Amniotic epithelial cell (primary cell): Measurements from ENCODE around the gene HSBP1L1.

Source experiments
- DNase-seq: peaks from one replicate; pipeline ENCODE4 v3.0.0-alpha.2; 2010; ENCODE audit warnings: low read depth

The HSBP1L1 gene

DNA sequence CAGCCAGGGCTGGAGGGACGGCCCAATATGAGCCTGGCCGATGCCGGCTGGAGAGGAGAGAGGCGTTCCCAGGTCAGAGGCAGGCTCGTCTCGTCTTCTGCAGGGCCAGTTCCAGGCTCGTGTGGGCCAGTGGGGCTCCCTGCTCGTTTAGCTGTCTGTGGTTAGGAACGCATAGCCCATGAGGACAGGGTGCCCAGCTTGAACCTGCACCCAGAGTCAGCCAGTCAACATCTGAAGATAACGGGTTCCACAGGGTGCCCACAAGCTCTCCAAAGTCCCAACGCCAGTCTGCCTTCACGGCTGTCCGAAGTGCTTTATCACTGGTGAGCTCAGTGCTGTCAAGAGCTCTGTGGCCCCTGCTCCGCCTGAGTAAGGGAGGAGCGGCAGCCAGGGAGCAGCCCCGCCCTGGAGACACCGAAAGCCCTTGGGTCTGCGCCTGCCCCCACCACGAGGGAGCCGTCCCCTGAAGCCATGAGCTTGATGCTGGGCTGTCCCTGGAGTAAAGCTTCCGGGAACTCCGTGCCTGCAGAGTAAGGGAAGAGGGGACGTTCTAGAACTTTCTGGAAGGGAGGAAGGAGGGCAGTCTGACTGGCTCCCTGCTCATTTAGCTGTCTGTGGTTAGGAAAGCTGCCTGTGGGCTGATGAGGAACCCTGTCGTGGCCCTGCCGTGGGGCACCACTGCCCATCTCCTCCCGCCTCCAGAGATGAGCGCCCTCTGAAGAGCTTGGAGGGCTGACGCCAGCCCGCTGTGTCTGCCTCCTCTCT lies 2.7 kb upstream of the HSBP1L1 start:
- peak; percentile 44 for DNase-seq

DNA sequence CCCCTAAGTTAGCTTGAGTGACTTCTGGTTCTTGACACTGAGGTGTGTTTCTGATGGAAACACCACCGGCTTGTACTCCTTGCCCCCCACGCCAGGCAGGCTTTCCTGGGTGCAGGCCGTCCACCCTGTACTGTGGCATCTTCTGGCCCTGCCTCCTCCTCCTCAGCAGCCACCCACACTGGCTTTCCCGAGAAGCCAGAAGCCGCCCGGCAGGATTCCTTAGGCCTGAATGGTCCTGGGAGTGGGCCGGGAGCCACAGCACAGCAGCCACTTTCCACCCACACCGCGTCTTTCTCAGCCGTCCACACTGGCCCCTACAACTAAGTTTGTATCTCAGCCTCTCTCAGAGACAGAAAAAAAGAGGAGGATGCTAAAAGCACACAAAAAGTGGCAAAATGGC lies 2.1 kb upstream of the HSBP1L1 start:
- peak; percentile 51 for DNase-seq

DNA sequence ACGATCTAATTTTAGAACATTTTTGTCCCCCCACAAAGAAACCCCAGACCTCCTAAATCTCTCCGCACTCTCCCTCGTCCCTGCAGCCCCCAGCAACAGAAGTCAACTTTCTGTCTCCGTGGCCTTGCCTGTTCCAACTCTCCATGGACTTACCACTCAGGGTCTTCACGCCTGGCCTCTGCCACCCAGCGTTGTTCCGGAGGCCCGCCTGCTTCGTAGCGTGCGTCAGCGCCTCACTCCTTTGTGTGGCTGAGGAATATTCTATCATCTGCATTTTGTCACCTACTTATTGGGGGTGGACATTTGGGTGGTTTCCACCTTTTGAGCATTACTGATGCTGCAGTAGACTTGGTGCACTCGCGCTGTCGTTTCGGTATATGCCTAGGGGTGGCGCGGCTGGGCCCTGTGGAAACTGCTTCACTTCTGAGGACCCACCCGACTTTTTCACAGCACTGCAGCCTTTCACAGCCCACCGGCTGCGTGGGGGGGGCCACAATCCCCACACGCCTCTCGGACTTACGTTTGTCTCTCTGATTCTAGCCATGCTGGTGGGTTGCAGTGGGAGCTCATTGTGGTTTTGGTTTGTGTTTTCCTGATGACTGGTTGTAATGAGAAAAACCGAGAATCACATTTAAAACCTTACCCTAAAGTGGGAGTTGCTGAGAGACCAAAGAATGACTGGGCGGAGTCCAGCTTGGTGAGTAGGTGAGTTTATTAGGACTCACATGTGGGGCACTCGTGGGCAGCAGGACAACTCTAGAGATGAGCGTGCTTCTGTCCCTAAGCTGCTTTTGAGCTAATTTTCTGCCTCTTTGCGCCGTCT lies 1.4 kb upstream of the HSBP1L1 start:
- no peak for DNase-seq

DNA sequence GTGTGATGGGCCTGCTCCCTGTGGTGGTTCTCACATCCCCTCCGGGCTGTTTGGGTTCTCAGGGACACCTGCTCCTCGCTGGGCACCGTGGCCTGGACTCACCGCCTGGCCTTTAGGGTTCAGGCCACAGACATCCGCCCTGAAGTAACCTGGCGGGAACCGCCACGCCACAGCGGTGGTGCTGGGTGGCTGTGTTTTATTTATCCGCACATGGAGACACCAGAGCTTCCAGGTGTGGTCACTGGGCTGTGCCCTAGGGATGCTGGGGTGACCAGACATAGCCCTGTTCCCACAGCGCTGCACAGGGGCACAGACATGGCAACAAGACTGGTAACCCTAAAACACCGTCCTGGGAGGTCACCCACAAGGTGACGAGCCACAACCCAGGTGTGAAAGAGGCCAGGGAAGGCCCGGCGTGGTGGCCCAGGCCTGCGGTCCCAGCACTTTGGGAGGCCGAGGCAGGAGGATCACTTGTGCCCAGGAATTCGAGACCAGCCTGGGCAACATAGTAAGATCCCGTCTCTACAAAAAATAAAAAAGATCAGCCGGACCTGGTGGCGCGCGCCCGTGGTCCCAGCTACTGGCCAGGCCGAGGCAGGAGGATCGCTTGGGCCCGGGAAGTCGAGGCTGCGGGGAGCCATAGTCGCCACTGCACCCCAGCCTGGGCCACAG lies 649 bp upstream of the HSBP1L1 start:
- DNase-seq, result no peak

DNA sequence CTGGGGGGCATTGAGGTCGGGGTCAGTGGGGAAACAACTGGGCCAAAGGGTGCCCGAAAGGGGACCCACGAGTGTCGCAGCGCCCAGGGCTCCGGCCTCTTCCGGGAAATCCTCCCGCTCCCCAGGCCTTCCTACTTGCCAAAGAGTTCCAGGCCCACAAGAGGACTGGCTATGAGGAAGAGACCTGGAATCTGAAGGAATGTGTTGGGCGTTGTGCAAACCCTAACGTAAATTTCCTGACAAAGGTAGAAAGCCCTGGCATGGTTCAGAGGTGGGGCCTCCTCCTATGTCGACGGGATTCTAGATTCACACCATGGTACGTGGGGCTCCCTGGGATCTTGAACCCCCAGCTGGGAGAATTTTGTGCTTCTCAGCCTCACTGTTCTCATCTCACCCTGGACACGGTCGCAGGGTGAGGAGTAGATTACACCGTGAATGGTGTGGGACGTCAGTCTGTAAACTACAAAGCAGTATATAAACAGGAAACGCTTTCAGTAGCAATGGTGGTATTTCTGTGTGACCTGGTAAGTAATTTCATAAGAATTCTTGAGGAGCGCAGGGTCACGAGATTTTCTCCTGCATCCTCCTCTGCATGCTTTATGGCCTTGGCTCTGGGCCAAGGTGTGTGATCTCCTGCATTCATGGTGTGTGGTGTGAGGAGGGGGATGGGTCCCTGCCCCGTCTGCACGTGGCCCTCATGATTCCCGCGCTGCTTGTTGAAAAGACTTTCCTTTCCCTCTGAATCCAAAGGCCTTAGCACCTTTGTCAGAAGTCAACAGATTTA lies 868 bp downstream of the HSBP1L1 start:
- DNase-seq, result peak; percentile 90

DNA sequence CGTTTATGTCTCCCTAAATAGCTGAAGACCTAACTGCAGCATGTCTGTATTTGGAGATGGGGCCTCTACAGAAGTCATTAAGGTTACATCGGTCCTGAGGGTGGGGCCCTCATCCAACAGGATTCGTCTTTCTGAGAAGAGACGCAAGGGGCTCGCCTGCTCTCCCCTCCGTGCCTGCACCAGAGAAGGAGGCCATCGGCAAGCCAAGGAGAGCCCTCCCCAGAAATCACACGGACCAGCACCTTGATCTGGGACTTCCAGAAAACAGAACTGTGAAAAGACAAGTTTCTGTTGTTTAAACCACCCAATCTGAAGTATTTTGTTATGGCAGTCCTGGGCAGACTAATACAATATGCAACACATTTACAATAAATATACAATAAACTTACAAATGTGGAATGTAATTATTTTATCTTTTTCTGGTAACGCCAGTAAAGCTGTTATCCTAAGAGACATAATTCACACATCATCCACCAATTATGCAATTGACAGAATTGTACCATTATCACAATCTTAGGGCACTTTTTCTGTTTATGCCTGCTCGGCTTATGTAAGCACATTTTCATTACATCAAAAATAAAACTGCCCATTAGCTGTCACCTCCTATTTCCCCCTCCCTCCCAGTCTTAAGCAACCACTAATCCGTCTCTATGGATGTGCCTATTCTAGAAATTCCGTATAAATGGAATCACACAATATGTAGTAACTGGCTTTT lies 6.1 kb downstream of the HSBP1L1 start:
- DNase-seq, result no peak

DNA sequence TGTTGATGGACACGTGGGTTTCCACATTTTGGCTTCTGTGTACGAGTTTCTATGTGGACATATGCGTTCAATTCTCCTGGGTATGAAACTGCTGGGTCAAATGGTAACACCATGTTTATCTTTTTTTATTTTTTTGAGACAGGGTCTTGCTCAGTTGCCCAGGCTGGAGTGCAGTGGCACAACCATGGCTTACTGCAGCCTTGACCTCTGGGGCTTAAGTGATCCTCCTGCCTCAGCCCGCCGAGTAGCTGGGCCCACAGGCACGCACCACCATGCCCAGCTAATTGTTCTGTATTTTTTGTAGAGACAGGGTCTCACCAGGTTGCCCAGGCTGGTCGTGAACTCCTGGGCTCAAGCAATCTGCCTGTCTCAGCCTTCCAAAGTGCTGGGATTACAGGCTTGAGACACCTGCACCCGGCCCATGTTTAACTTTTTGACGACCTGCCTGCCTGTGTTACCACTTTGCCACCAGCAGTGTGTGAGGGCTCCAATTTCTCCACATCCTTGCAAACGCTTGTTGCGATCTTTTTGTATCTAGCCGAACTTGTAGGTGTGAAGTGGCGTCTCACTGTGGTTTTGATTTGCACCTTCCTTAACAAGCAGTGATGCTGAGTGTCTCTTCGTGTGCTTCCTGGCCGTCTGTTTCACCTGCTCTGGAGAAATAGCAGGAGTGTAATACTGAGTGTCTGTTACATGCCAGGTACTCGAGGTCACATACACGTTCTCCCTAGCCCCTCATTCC lies 6.9 kb downstream of the HSBP1L1 start:
- no peak for DNase-seq

DNA sequence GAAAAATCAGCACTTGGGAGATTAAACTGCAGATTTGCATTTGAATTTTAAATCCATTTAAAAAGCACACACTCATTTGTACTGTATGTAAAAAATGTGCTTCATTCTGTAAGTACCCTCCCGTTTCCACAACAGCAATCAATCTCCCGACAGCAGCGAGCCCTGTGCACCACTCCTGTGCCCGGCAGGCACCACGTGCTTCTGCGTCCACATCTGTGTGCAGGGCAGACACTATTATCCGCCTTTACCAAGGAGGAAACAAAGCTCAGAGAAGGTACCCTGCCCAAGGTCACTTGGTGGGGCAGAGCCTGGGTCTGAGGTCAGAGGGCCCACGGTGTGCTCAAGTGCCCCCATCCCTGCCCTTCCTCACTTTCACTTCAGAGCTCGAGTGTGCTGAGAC lies 7.5 kb downstream of the HSBP1L1 start:
- DNase-seq, result peak; percentile 65

DNA sequence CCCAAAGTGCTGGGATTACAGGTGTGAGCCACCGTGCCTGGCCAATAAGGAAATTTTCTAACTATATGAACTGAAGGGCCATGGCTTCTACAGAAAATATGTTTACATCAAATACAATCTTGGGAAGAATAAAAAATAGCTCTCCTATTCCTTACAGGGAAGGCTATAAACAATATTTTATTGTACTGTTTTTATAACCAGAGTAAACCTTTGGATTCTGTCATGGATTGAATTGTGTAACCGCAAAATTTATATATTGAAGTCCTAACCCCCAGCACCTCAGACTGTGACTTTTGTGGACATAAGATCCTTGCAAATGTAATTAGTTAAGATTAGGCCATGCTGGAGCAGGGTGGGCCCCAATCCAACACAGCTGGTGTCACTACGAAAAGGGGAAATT lies 8.3 kb downstream of the HSBP1L1 start:
- no peak for DNase-seq

DNA sequence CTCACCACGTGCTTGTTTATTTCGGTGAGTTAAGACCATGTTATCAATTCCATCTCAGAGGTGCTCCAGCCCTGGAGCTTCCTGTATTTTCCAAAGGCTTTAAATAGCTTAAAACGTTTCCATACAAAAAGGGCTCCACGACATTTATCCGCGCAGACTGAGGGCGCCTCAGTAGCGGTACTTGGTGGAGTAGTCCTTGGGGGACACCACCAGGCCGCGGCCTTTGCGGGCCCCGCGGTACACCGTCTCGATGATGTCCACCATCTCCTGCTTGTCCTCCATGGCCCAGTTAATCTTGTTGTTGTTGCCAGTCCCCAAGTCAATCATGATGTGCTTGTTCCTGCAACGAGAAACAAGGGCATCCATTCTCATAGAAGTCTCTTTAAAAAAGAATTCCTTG lies 9.1 kb downstream of the HSBP1L1 start:
- no peak for DNase-seq

DNA sequence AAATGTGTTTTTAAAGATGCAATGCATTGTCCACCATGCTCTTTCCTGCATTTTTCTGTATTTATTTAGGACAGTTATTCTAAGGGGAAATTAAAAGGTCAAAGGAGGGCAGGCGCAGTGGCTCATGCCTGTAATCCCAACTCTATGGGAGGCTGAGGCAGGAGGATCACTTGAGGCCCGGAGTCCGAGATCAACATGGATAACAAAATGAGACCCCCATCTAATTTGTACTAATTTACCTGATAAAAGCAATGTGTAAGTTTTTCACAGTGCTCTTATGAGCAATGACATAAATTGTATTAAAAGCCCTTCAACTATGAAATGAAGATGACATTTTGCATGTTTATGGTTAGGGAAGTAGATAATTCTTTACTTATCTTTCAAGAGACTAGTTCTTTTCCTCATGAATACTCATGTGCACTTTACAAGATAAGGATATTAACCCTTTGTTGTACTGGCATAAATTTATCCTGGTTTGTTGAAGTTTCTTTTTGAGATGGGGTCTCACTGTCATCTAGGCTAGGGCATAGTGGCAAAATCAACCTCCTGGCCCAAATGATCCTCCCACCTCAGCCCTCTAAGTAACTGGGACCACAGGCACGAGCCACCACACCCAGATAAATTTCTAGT lies 9.7 kb downstream of the HSBP1L1 start:
- no peak for DNase-seq

DNA sequence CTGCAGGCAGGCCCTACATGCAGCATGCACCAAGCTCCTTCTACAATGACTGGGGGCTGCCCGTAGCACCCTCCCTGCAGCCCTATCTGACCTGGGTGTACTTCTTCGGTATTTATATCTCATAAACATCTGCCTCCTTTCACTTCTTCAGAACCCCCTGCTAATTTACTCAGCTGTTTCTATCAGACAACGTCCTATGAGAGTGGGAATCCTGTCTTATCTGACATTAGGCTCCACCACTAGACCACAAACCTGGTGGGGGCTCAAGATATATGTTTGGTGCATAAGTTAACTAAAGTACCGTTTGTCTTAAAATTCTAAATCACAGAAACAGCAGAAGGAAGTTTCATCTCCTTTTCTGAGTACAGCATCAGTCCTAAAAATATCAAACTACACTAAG lies 10.6 kb downstream of the HSBP1L1 start:
- DNase-seq, result no peak

DNA sequence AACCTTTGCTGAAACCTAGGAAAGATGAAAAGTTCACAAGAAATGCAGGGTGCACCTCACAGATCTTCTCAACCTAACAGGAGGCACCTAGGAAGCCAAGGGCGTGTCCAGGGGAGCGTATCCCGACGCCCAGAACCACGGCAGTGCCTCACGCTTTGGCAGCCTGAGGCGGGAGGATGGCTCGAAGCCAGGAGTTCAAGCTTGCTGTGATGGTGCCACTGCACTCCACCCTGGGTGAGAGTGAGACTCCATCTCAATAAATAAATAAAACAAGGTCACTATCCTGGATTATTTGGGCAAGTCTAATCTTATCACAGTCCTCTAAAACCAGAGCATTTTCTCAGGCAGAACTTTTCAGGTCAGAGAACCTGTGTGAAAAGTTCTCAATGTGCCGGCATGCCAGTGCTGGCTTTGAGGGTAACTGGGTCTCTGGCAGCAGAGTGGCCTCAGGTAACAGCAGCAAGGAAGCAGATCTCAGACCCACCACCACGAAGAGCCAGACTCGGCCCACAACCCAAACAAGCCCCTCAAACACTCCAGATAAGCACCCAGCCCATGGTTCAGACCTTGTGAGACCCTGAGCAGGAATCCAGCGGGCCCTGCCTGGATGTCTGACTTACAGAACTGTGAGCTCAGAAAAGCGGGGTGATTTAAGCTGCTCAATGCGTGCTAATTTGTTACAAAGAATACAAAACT lies 11.7 kb downstream of the HSBP1L1 start:
- no peak for DNase-seq

DNA sequence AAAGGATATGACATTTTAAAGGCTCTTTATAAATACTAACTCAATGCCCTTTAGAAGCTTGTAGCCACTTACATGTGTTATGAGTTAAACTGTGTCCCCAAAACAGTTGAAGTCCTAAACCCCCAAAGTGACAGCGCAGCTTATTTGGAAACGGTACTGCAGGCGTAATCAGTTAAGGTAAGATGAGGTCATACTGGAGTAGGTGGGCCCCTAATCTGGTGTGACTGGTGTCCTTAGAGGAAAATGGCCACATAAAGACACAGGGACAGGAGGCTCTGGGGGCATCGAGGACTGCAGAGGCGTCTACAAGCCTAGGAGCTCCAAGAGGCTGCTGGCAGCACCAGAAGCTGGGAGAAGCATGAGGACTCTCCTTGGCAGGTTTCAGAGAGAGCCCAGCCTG lies 15.4 kb downstream of the HSBP1L1 start:
- no peak for DNase-seq

DNA sequence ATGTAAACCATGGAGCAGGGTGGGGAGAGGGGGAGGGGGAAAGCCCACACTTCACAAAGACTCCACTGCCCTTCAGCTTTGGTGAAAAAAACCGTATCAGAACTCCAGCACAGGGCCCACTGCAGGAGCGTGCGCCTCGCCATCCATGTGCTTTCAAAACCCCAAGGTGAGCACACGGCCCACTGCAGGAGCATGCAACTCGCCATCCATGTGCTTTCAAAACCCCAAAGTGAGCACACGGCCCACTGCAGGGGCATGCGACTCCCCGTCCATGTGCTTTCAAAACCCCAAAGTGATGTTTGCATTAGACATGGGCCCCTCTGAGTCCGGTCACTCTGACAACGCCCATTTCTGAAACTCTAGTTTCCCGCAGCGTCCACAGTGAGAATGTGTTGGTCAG lies 16.1 kb downstream of the HSBP1L1 start:
- DNase-seq, result no peak

DNA sequence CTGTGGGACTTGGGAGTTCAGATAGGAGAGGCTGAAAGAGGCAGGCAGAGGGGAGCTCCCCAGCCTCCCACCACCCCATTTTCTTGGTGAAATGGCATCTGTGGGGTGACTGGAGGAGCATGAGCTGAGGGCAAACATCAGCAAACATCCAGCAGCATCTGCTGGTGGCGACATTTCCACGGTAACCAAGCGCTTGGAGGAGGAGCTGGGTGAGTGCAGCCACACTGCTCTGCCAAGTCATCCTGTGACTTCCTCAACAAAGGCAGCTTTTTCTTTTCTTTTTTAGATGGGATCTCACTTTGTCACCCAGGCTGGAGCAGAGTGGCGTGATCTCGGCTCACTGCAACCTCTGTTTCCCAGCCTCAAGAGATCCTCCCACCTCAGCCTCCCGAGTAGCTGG lies 18.3 kb downstream of the HSBP1L1 start:
- DNase-seq, result peak; percentile 38

DNA sequence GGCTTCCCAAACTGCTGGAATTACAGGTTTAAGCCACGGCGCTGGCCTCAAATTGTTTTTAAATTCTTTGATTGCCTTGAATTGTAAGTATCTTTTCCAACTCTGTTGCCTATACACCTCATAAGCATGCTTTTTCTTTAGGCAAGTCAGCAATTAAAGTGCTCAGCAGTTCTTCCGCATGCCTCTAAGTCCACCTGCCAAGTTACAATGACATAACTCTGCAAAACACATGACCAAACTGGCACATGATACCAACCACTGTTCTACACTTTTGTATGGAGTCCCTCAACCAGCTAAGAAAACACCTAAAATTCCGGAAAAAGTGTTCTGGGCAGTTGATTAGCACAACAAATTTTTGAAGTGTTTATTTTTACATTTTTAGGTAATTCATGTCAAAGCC lies 18.8 kb downstream of the HSBP1L1 start:
- DNase-seq, result no peak

DNA sequence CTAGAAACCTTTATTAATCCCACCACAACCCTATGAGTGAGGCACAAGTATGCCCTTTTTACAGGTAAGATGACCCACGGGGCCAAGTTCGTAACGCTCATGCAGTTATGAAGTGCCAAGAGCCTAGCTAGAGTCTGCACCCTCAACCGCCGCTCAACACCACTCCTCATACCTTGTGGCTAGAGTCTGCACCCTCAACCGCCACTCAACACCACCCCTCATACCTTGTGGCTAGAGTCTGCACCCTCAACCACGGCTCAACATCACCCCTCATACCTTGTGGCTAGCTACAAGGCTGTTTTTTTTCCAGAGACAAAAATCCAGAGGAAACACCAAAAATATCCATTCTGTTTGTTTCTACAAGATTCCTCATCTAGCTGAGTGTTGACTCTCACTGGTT lies 19.4 kb downstream of the HSBP1L1 start:
- DNase-seq, result no peak

DNA sequence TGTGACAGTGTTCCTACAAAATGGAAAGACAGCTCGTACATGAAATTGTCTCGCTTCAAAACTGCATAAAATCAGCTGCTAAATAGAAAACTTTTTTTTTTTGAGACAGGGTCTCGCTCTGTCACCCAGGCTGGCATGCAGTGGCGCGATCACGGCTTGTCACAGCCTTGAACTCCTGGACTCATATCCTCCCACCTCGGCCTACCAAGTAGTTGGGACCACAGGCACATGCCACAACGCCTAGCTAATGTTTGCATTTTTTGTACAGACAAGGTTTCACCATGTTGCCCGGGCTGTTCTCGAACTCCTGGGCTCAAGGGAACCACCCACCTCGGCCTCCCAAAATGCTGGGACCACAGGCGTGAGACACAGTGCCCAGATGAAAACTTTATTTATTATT lies 20.7 kb downstream of the HSBP1L1 start:
- DNase-seq, result no peak

DNA sequence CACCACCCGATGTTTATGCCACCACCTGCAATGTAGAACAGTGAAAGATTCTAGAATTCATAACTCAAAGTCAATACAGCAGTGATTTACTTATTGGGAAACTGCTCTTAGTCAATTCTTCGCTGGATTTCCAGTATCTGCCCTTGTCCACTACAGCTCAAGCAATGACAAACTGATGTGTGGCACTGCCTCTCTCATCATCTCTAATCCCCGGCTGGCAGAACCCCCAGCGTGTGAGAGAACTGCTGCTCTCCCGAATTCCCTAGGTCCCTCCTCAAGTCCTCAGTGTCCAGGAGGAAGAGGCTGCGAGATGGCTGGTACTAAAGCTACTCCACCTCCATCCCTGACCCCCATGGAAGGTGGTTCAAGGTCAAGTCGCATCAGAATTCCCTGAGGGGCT lies 22.3 kb downstream of the HSBP1L1 start:
- no peak for DNase-seq
